Panc1 (cell line): ENCODE data around the gene MRPL16.

Source experiments
- SIN3A ChIP-seq: IDR thresholded peaks from 2 replicates; pipeline ENCODE4 v1.6.1; 2012; ENCODE audit warnings: low read depth, mild to moderate bottlenecking, low read length, moderate library complexity, borderline replicate concordance; ENCODE audit not compliant: insufficient read depth
- TF ChIP-seq, protein P1 (sequence below): fragments of 450-650 bp; IDR thresholded peaks from 2 replicates; pipeline ENCODE4 v1.5.1; 2017; ENCODE audit warnings: mild to moderate bottlenecking

DNA sequence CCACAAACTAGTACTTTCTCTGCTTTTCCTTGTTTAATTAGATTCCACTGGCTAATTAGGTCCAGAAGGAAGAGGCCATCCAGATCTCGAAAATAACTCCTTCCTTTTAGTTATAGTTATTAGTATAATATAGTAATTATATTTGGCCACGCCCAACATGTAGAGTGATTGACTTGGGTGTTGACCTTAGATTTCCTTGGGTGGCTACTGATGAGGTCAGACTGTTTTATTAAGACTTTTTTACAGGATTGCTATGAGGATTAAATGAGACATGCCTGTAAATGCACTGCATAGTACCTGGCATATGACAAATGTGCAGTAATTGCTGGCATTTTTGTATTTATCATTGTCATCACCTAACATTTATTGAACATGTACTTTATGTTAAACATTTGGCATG lies 28.5 kb downstream of the MRPL16 start:
- TF ChIP-seq SIN3A: no peak
- TF ChIP-seq, protein P1, sequence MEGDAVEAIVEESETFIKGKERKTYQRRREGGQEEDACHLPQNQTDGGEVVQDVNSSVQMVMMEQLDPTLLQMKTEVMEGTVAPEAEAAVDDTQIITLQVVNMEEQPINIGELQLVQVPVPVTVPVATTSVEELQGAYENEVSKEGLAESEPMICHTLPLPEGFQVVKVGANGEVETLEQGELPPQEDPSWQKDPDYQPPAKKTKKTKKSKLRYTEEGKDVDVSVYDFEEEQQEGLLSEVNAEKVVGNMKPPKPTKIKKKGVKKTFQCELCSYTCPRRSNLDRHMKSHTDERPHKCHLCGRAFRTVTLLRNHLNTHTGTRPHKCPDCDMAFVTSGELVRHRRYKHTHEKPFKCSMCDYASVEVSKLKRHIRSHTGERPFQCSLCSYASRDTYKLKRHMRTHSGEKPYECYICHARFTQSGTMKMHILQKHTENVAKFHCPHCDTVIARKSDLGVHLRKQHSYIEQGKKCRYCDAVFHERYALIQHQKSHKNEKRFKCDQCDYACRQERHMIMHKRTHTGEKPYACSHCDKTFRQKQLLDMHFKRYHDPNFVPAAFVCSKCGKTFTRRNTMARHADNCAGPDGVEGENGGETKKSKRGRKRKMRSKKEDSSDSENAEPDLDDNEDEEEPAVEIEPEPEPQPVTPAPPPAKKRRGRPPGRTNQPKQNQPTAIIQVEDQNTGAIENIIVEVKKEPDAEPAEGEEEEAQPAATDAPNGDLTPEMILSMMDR: no peak
